ENCODE results near the gene ROCK1. TPM values are rescaled to one million over a fixed set of nuclear protein-coding genes. Genes with fewer than 3 reads are reported as not detected.

ROCK1 gene
- polyA plus RNA-seq, 4 donors = 50.3 to 77.4 (median 65.6) TPM

DNA sequence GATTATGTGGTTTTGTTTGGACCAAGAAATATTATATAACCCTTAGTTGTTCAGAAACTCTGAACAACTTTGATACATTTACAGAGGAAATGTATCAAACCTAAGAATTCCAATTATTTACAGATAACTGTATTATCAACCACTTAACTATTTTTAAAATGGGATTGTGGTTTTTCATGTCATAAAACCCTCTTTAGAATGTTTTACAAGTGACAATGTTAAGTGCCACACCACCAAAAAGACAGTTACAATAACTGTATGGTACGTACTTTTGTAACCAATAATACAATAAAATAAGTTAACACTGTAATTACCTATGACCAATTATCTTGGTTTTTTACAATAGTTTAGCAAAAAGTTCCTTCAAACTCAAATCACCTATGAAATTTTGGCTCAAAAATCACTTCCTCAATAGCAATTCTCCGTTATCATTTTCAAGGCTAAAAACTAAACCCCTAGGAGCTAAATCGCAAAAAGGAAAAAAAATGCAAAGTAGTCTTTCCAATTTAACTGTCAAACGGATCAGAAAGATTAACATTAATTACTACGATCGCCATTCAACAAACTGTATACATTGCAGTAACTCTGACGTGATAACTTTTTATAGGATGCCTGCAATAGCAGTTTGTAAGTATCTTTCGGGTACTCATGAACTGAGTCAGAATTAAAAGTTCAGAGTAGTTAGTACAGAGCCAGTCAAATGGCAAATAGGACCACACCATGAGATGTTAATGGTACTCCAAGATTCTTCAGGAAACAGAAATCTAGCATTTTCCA, 1.5 kb downstream of the ROCK1 start:
- no peak for DNase-seq (ENCODE audit: low read depth in 4 of 4, low spot score in 2 of 4)

DNA sequence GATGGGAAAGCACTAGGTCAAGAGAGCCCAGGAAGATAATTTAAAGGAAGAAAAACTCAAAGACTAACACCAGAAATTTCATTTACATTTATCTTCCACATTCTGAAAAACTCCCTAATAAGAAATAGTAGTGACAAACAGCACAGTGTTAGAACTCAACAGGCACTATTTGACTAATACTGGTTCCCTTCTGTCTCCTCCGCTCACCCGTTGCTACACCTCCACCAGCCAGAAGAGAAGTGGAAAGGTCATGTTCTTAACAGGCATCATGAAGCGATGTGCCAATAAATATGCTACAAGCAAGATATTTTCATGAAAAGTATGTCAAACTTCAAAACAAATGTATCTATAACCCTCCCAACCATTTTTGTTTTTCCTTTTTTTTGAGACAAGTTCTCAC, 5.7 kb downstream of the ROCK1 start:
- DNase-seq (ENCODE audit: low read depth in 4 of 4, low spot score in 2 of 4) = no peak

DNA sequence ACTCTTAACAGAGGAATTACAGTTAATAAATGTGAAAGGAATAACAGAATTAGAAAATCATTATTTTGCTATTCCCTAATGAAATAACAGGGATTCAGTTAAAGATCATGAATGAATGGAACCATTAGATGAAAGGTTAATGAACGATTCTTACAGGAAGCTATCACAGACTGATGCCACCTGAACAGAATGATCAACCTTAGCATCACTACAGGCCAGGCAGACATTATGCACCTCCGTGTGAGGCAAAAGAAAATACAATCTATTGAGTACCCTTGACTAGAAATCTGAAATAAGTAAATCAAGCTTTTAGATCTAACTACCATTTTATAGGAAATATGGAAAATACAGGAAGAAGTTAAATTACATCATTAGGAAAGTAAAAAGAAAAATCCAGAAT, 10.4 kb downstream of the ROCK1 start:
- no peak for DNase-seq (ENCODE audit: low read depth in 4 of 4, low spot score in 2 of 4)

DNA sequence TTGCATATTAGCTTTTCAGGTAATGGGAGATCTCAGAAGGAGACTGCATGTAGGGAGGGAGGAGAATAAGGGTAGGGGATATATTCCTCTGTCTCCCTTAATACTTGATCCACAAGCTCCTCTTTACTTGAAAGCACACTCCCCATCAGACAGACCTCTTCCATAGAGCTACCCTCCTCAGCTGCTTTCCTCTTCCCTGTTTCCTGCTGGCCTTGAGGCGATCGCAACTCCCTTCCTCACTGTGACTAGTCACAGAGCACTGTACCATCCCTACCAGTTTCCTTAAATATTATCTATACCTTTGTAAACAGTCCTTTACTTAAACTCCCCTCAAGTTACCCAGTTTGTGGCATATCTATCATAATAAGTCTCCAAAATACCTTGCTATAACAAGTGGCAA, 10.9 kb downstream of the ROCK1 start:
- DNase-seq (ENCODE audit: low read depth in 4 of 4, low spot score in 2 of 4) = no peak

DNA sequence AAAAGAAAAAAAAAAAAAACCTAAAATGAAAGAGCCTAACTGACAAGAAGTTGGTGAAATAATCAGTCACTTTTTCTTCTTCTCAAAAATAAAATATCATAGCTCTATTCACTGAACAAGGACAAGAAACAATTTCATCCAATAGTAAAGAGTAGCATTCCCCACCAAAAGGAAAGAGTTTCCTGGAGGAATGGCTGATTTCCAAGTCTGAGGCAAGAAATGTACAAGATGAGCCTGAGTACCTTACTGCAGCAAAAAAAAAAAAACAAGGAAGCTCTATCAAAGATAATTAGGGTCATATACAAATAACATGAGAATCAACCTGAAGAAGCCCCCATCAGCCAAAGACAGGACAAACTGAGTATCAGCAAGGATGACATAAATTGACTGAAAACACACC, 11.5 kb downstream of the ROCK1 start:
- DNase-seq (ENCODE audit: low read depth in 4 of 4, low spot score in 2 of 4) = no peak

DNA sequence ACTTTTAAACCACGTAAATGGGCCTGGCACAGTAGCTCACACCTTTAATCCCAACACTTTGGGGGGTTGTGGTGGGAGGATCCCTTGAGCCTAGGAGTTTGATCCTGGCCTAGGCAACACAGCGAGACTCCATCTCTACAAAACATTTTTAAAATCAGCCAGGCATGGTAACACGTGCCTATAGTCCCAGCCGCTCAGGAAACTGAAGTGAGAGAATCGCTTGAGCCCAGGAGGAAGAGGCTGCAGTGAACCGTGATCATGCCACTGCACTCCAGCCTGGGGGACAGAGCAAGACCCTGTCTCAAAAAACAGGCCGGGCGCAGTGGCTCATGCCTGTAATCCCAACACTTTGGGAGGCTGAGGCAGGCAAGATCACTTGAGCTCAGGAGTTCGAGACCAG, 12.2 kb downstream of the ROCK1 start:
- DNase-seq (ENCODE audit: low read depth in 4 of 4, low spot score in 2 of 4) = no peak

DNA sequence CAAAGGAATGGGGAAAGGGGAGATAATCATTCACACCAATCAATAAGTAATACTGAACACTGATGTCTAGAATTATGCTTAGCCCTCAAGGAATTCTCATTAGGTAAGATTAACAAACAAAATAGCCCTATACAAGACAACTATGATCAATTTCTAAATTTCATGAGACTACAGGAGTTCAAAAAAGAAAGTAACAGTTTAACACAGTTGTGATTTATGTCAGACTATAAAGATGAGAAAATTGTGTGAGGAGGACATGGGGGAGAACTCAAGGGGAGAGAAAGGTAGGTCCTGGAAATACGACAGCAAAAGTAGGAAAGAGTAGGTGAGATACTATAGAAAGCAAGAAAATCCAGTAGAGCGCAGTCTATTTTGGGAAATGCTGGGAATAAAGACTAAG, 14.9 kb downstream of the ROCK1 start:
- DNase-seq (ENCODE audit: low read depth in 4 of 4, low spot score in 2 of 4) = no peak

DNA sequence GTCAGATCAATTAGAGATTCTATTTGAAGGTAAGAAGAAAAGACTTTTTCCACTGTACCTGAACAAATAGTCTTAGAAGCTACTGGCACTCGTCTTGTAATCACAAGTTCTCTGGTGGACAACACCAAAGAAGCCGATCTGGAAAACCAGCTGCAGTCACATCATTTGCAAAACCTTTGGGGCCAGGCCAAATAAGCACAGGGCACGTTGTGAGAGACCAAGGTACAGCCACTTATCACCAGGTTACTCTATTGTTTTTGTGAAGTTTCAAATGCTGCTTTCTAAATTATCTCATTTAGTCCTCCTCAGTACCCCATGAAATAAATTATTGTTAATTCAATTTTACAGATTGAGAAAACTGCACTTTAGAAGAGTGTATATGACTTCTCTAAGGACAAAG, 18.5 kb downstream of the ROCK1 start:
- DNase-seq (ENCODE audit: low read depth in 4 of 4, low spot score in 2 of 4) = no peak

DNA sequence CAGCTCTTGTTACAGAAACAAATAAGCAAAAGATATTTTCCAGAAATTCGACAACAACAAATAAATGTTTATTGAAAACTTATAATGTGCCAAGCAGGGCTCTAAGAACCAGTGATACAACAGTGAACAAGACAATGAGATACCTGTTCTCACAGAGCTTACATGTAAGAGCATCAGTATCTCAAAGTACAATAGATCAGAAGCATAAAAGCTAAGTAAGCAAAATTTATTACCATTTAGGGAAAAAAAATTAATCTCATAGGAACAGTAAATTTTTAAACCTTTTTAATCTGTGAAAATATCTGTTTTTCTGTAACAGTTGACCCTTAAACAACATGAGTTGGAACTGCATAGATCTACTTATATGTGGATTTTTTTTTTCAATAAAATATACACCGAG, 20.9 kb downstream of the ROCK1 start:
- DNase-seq (ENCODE audit: low read depth in 4 of 4, low spot score in 2 of 4) = no peak

DNA sequence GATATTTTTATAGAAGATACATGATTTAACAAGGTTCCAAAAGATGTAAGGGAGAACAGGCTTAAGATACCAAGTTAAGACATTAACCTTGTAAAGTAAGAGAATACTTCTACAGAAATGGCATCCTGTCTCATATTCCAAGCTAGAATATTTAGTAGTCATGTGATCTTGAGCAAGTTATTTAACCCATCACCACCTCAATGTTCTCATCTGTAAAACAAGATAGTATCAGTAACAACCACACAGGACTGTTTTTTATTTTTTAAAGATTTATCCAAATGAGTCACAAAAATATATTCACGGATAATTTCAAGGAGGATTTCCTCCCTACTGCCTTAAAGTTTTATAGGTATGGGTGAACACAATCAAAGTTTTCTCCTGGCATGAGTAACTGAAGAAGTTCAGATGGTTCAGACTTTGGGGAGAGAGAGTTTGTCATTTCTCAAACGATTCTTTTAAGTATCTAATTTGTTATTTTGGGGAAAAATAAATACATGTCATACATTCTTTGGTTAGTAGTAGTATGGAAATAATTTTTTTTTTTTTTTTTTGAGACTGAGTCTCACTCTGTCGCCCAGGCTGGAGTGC, 25.9 kb downstream of the ROCK1 start:
- DNase-seq (ENCODE audit: low read depth in 4 of 4, low spot score in 2 of 4) = no peak

DNA sequence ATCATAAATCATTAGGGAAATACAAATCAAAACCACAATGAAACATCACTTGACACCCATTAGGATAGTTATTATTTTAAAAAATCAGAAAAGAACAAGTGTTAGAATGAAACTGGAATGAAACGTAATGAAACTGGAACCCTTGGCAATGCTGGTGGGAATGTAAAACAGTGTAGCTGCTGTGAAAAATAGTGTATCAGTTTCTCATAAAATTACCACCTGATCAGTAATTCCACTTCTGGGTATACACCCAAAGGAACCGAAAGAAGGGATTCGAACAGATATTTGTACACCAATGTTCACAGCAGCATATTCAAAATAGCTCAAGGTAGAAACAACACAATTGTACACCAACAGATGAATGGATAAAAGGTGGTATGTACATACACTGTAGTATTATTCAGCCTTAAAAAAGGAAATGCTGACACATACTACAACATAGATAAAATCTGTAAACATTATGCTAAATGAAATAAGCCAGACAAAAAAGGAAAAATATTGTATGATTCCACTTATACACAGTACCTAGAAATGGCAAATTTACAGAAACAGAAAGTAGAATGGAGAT, 27.0 kb downstream of the ROCK1 start:
- no peak for DNase-seq (ENCODE audit: low read depth in 4 of 4, low spot score in 2 of 4)

DNA sequence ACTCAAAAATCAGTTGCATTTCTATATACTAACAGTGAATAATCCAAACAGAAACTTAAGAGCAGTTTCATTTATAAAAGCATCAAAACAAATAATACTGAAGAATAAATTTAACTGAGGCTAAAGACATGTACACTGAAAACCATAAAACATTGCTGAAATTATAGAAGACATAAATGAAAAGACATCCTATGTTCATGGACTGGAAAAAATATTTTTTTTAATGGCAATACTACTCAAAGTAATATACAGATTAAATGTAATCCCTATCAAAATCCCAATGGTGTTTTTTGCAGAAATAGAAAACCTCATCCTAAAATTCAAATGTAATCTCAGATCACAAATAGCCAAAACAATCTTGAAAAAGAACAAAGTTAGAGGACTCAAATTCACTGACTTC, 28.6 kb downstream of the ROCK1 start:
- DNase-seq (ENCODE audit: low read depth in 4 of 4, low spot score in 2 of 4) = no peak

DNA sequence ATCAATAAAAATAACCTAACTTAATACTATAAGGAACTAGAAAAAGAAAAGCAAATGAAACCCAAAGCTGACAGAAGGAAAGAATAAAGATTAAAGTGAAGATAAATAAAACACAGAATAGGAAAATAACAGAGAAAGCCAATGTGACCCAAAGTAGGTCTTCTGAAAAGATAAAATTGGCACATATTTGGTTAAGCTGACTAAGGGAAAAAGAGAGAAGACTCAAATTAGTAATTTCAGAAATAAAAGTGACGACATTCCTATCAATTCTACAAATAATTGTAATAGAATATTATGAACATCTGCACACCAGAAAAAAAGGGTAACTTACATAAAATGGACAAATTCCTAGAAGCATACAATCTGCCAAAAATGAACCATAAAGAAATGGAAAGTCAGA, 30.2 kb downstream of the ROCK1 start:
- no peak for DNase-seq (ENCODE audit: low read depth in 4 of 4, low spot score in 2 of 4)

DNA sequence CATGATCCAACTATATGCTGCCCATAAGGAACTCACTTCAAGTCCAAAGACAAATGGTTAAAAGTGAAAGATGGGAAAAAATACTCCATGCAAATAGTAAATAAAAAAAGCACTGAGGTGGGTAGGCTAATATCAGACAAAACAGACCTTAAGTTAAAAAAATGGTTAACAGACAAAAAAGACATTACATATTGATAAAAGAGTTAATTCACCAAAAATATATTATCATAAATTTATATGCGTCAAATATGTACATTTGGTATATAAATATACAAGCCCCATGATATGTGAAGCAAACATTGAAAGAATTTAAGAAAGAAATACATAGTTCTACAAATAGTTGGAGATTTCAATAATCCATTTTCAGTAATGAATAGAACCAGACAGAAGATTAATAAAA, 31.0 kb downstream of the ROCK1 start:
- DNase-seq (ENCODE audit: low read depth in 4 of 4, low spot score in 2 of 4) = no peak

DNA sequence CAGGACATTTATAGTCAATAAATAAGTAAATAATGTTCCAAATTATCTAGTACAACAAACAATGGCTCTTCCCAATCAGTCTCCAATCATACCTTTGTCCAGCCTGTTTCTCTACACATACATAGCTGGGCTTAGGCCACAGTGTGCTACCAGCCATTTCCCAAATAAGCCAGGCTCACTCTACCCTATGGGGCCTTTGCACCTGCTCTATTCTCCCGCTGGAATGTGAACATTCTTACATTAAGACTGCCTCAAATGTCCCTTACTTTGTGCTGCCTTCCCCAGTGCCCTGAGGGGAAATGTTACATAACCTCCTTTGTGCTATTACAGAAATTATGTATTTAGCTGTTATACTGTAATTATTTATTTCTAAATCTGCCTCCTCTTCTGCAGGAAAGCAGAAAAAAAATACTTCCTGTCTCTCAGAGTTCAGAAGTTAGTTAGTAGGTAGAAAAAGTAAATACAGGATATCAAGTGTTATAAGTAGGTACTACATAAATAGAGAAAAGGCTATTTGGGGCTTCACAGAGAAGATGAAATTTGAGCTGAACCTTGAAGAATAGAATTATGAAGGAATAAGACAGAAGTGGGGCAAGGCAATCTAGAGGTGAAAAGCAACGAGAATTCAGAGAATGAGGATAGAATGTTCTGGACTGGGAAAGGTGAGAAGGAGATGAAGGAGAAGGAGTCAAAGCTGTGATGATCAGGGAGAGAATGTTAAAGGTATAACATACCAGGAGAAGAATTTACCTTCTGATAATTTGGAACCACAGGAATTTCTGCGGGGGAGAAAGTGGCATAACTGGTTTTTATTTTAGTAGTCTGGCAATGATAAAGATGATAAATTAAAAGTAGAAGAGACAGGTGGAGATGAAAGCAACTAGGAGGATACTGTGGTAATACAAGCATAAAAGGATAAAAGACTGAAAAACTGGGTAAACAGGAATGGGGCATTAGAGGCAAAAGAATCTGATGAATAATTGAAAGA, 37.0 kb downstream of the ROCK1 start:
- no peak for DNase-seq (ENCODE audit: low read depth in 4 of 4, low spot score in 2 of 4)

DNA sequence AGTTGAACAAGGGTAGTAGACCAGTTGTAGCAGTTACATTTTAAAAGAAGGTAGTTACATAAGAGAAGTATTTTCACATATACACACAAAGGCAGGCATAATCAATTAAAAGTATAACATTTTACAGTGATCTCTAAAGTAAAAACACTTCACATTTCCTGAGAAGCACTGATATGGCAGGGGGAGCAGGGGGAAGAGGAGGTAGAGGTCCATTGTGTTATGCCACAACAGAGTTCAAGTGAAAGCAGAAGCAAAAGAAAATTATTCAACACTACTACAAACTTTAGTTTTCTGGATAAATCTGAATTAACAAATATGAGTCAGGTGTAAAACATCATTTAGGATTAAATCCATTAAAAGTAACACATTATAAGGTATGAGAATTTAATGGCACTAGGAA, 38.4 kb downstream of the ROCK1 start:
- no peak for DNase-seq (ENCODE audit: low read depth in 4 of 4, low spot score in 2 of 4)

DNA sequence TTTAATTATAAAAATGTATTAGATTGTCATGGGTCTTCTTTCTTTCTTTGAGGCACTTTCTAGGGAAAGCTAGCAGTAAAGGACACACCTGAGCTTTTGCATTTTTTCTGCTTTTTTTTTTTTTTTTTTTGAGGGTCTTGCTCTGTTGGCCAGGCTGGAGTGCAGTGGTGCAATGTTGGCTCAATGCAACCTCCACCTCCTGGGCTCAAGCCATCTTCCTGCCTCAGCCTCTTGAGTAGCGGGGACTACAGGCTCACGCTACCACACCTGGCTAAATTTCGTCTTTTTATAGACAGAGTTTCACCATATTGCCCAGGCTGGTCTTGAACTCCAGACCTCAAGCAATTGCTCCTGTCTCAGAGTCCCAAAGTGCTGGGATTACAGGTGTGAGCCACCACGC, 40.5 kb downstream of the ROCK1 start:
- no peak for DNase-seq (ENCODE audit: low read depth in 4 of 4, low spot score in 2 of 4)

DNA sequence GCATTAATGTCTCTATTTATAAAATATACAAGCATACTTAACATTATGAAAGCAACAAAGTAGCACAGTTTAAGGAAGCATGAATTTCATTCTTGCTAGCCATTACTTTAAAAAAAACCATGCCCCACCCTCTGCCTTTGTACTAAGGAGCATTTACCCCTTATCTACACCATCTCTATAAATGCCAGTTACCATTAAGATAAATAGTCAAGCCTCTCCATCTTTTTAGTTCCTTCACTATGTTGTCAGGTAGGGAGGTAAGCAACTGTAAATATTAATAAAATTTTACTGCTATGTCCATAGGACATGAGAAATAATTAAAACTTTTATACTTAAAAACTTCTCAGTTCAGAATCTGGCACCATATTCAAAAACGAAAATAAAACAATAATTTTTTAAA, 42.1 kb downstream of the ROCK1 start:
- DNase-seq (ENCODE audit: low read depth in 4 of 4, low spot score in 2 of 4) = no peak

DNA sequence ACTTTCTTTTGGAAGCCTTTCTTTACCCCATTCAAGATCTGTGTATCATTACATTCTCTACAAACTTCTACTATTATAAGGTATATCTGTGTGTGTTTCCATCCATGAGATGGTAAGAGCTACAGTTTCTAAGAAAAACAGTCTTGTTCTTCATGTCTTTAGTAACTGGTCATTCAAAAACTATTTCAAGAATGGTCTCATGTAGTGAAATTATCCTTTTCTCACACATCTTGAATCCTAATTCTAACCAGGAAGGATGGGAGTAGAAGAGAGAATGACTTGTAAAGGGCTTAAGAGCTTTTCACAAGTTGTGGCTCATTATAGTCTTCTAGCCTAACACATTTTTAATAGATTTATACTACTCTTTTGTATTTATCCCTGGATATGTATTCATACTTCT, 47.3 kb downstream of the ROCK1 start:
- no peak for DNase-seq (ENCODE audit: low read depth in 4 of 4, low spot score in 2 of 4)

DNA sequence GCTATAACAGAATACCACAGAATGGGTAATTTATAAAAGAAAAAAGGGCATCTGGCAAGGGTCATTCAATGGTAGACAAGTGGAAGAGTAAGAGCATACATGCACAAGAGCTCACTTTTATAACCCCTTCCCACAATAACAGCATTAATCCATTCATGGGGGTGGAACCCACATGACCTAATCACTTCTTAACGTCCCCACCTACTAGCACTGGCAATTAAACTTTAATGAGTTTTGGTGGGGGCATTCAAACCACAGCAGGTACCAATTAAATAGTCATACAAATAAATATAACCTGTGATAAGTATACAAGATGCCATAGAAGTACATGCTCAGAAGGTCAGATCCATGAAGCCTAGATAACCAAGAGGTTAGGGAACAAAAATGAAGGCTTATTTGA, 48.6 kb downstream of the ROCK1 start:
- DNase-seq (ENCODE audit: low read depth in 4 of 4, low spot score in 2 of 4) = no peak

DNA sequence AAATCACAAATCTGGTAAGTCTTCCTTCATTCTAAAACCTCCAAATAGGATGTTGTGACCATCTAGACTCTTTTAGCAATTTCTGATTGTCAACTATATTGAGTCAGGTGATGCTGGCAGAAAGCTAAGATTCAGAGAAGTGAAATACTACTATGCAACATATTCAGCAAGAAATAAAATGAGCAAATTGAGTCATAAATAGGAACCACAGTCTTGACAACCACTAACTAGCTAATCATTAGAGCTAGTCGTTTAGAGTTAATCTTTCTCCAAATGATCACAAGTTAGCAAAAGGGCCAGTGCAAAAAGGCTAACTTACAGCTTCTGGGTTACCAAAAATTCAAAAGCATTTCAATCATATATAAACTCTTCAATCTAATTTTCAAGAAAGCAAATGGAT, 54.5 kb downstream of the ROCK1 start:
- DNase-seq (ENCODE audit: low read depth in 4 of 4, low spot score in 2 of 4) = no peak
